Loucy (cell line): ENCODE data around the gene CCDC137.

ENCODE experiments used
- EZH2phosphoT487 ChIP-seq: fragments of 200-600 bp; IDR thresholded peaks from 2 replicates; pipeline ENCODE4 v1.6.1; 2018; ENCODE audit warnings: antibody characterized with exemption, mild to moderate bottlenecking, moderate library complexity, borderline replicate concordance
- TF ChIP-seq, protein P1 (sequence below): fragments of 200-600 bp; sonication (generic); conservative IDR thresholded peaks from 2 replicates; pipeline ENCODE4 v1.5.1; 2014; ENCODE audit warnings: mild to moderate bottlenecking, antibody characterized with exemption, low read length

DNA sequence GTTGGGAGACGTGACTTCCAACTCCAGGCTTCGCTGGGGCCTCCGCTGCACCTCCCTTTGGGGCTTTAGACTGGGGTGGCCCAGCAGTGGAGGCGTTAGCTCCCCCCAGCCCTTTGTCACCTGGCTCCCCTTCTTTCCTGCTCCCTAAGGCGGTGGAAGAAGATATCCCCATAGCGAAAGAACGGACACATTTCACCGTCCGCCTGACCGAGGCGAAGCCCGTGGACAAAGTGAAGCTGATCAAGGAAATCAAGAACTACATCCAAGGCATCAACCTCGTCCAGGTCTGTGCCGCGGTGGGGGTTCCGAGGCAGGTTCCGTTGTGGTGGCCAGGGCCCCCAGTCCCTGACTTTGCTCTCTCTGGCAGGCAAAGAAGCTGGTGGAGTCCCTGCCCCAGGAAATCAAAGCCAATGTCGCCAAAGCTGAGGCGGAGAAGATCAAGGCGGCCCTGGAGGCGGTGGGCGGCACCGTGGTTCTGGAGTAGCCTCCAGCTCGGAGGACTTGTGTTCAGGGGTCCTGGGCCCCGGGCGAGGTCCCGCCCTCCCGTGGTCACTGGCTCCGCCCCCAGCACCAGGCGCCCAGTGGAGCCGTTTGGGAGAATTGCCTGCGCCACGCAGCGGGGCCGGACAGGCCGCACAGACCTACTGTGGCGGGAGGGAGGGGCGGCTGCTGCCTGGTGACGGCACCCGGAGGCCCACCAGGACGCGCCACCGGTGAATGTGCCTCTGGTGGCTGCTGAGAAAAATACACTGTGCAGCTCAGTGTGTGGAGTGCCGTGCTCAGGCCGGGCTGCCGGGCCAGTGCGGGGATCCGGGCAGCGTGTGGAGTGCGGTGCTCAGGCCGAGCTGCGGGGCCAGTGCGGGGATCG, 40.5 kb downstream of the CCDC137 start:
- TF ChIP-seq, protein P1, sequence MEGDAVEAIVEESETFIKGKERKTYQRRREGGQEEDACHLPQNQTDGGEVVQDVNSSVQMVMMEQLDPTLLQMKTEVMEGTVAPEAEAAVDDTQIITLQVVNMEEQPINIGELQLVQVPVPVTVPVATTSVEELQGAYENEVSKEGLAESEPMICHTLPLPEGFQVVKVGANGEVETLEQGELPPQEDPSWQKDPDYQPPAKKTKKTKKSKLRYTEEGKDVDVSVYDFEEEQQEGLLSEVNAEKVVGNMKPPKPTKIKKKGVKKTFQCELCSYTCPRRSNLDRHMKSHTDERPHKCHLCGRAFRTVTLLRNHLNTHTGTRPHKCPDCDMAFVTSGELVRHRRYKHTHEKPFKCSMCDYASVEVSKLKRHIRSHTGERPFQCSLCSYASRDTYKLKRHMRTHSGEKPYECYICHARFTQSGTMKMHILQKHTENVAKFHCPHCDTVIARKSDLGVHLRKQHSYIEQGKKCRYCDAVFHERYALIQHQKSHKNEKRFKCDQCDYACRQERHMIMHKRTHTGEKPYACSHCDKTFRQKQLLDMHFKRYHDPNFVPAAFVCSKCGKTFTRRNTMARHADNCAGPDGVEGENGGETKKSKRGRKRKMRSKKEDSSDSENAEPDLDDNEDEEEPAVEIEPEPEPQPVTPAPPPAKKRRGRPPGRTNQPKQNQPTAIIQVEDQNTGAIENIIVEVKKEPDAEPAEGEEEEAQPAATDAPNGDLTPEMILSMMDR, result no peak
- no peak for TF ChIP-seq EZH2phosphoT487
